ENCODE results near the gene TMEM151A.

The TMEM151A gene

GRCh38 chr11:66334605-66335442, 43.1 kb downstream of the TMEM151A start:
- POLR2A ChIA-PET, result interaction anchor here (0.6 kb wide), 1 partner anchor 46 kb away, joined by 3 read pairs; the partner anchor contains the start of gene YIF1A
- CTCF ChIA-PET, result interaction anchor here (0.5 to 7.3 kb wide), 8 partner anchors 10 to 1010 kb away, joined by 3 to 86 read pairs (median 5); partner anchors contain the start of gene BRMS1
- Histone ChIP-seq H3K9me3 (ENCODE audit: control extremely low read depth in 1 of 5, control insufficient read depth in 4 of 5, insufficient read depth in 2 of 5, low read depth in 1 of 5, low read length in 4 of 5) (no peaks in the 10 kb centered on the region), H3K36me3 (ENCODE audit: control insufficient read depth in 4 of 4, insufficient read depth in 4 of 4, low read length in 3 of 4) (peaks cover 2 to 27% (median 21%) of the 10 kb centered on the region in 4 experiments), H3K27me3 (replicated peaks in 2 of 5; ENCODE audit: control insufficient read depth in 4 of 5, insufficient read depth in 5 of 5, low read length in 4 of 5) (peaks cover 0 to 2% (median 0%) of the 10 kb centered on the region in 5 experiments), H3K4me3 (ENCODE audit: control insufficient read depth in 1 of 7, extremely low read depth in 1 of 7, insufficient read depth in 4 of 7, low read depth in 2 of 7, low read length in 6 of 7) (no peak overlapping the region), H3K4me1 (ENCODE audit: control extremely low read depth in 1 of 4, control insufficient read depth in 4 of 4, insufficient read depth in 4 of 4, low read length in 3 of 4) (peaks cover 0 to 22% (median 20%) of the 10 kb centered on the region in 4 experiments), H3K27ac (ENCODE audit: insufficient read depth in 1 of 2, low read depth in 1 of 2, low read length in 2 of 2, poor library complexity in 1 of 2, severe bottlenecking in 2 of 2) (no peak overlapping the region)
- no peak for DNase-seq
- WGBS (ENCODE audit: insufficient coverage), result 92% methylated on average over 36 of the region's 42 CpGs

GRCh38 chr11:66335531-66336233, 44.0 kb downstream of the TMEM151A start:
- Histone ChIP-seq H3K27ac (ENCODE audit: insufficient read depth in 1 of 2, low read depth in 1 of 2, low read length in 2 of 2, poor library complexity in 1 of 2, severe bottlenecking in 2 of 2) (no peak overlapping the region), H3K4me3 (ENCODE audit: control insufficient read depth in 1 of 7, extremely low read depth in 1 of 7, insufficient read depth in 4 of 7, low read depth in 2 of 7, low read length in 6 of 7) (peak overlapping the region in 6 of 7 experiments; percentile 8 to 74 (median 49)), H3K36me3 (ENCODE audit: control insufficient read depth in 4 of 4, insufficient read depth in 4 of 4, low read length in 3 of 4) (peaks cover 2 to 35% (median 28%) of the 10 kb centered on the region in 4 experiments), H3K4me1 (ENCODE audit: control extremely low read depth in 1 of 4, control insufficient read depth in 4 of 4, insufficient read depth in 4 of 4, low read length in 3 of 4) (peaks cover 0 to 22% (median 20%) of the 10 kb centered on the region in 4 experiments), H3K9me3 (ENCODE audit: control extremely low read depth in 1 of 5, control insufficient read depth in 4 of 5, insufficient read depth in 2 of 5, low read depth in 1 of 5, low read length in 4 of 5) (no peaks in the 10 kb centered on the region), H3K27me3 (replicated peaks in 2 of 5; ENCODE audit: control insufficient read depth in 4 of 5, insufficient read depth in 5 of 5, low read length in 4 of 5) (peaks cover 0 to 2% (median 0%) of the 10 kb centered on the region in 5 experiments)
- peak in 2 of 3 donors; percentile 18 to 42 for DNase-seq
- CTCF ChIA-PET, result interaction anchor here (0.9 to 7.3 kb wide), 6 partner anchors 10 to 118 kb away, joined by 3 to 86 read pairs (median 7); partner anchors contain the start of gene BRMS1
- WGBS (ENCODE audit: insufficient coverage), result 12% methylated on average over 31 of the region's 35 CpGs
- POLR2A ChIA-PET, result interaction anchor here (0.6 kb wide), 2 partner anchors 46 to 1693 kb away, joined by 3 read pairs; partner anchors contain the start of gene YIF1A

GRCh38 chr11:66336234-66337102, 44.8 kb downstream of the TMEM151A start, which contains the start of gene RIN1:
Gene RIN1 (minus strand): TSS chr11:66336434. CDS start chr11:66336402, 32 bp downstream.
- peaks cover 0 to 2% (median 0%) of the 10 kb centered on the region in 5 experiments for H3K27me3 ChIP-seq (replicated peaks in 2 of 5; ENCODE audit: control insufficient read depth in 4 of 5, insufficient read depth in 5 of 5, low read length in 4 of 5)
- WGBS (ENCODE audit: insufficient coverage), result 24% methylated on average over 22 of the region's 22 CpGs
- no peaks in the 10 kb centered on the region for H3K9me3 ChIP-seq (ENCODE audit: control extremely low read depth in 1 of 5, control insufficient read depth in 4 of 5, insufficient read depth in 2 of 5, low read depth in 1 of 5, low read length in 4 of 5)
- peaks cover 2 to 43% (median 35%) of the 10 kb centered on the region in 4 experiments for H3K36me3 ChIP-seq (ENCODE audit: control insufficient read depth in 4 of 4, insufficient read depth in 4 of 4, low read length in 3 of 4)
- H3K4me3 ChIP-seq (ENCODE audit: control insufficient read depth in 1 of 7, extremely low read depth in 1 of 7, insufficient read depth in 4 of 7, low read depth in 2 of 7, low read length in 6 of 7), result peak within 1 kb of the TSS in 6 of 7 experiments; percentile 8 to 74 (median 49)
- POLR2A ChIA-PET, result interaction anchor here (0.6 kb wide), 1 partner anchor 1692 kb away, joined by 3 read pairs; no protein-coding TSS in a partner anchor
- no peak within 1 kb of the TSS for H3K27ac ChIP-seq (ENCODE audit: insufficient read depth in 1 of 2, low read depth in 1 of 2, low read length in 2 of 2, poor library complexity in 1 of 2, severe bottlenecking in 2 of 2)
- peak; percentile 48 to 88 (median 84) for DNase-seq
- CTCF ChIA-PET, result interaction anchor here (0.9 to 7.3 kb wide), 5 partner anchors 9 to 119 kb away, joined by 3 to 86 read pairs (median 7); partner anchors contain the start of gene BRMS1
- H3K4me1 ChIP-seq (ENCODE audit: control extremely low read depth in 1 of 4, control insufficient read depth in 4 of 4, insufficient read depth in 4 of 4, low read length in 3 of 4), result peaks cover 0 to 22% (median 20%) of the 10 kb centered on the region in 4 experiments

- ChIA-PET POLR2A (interaction anchor here (1.1 kb wide), 1 partner anchor 174 kb away, joined by 3 read pairs; no protein-coding TSS in a partner anchor), CTCF (interaction anchor here (0.5 to 2.4 kb wide), 5 partner anchors 8 to 77 kb away, joined by 3 to 15 read pairs (median 5); partner anchors contain the start of gene BRMS1)
- peaks cover 6 to 52% (median 43%) of the 10 kb centered on the region in 4 experiments for H3K36me3 ChIP-seq (ENCODE audit: control insufficient read depth in 4 of 4, insufficient read depth in 4 of 4, low read length in 3 of 4)
- peaks cover 0 to 2% (median 0%) of the 10 kb centered on the region in 5 experiments for H3K27me3 ChIP-seq (replicated peaks in 2 of 5; ENCODE audit: control insufficient read depth in 4 of 5, insufficient read depth in 5 of 5, low read length in 4 of 5)
- peaks cover 0 to 22% (median 20%) of the 10 kb centered on the region in 4 experiments for H3K4me1 ChIP-seq (ENCODE audit: control extremely low read depth in 1 of 4, control insufficient read depth in 4 of 4, insufficient read depth in 4 of 4, low read length in 3 of 4)
- WGBS (ENCODE audit: insufficient coverage), result 90% methylated on average over 13 of the region's 18 CpGs
- H3K9me3 ChIP-seq (ENCODE audit: control extremely low read depth in 1 of 5, control insufficient read depth in 4 of 5, insufficient read depth in 2 of 5, low read depth in 1 of 5, low read length in 4 of 5), result no peaks in the 10 kb centered on the region
- no peak for DNase-seq
- no peak overlapping the region for H3K27ac ChIP-seq (ENCODE audit: insufficient read depth in 1 of 2, low read depth in 1 of 2, low read length in 2 of 2, poor library complexity in 1 of 2, severe bottlenecking in 2 of 2)
- H3K4me3 ChIP-seq (ENCODE audit: control insufficient read depth in 1 of 7, extremely low read depth in 1 of 7, insufficient read depth in 4 of 7, low read depth in 2 of 7, low read length in 6 of 7), result no peak overlapping the region
These were observed 45.6 kb downstream of the TMEM151A start for GRCh38 chr11:66337103-66337899.

- WGBS (ENCODE audit: insufficient coverage), result 94% methylated on average over 16 of the region's 17 CpGs
- Histone ChIP-seq H3K9me3 (ENCODE audit: control extremely low read depth in 1 of 5, control insufficient read depth in 4 of 5, insufficient read depth in 2 of 5, low read depth in 1 of 5, low read length in 4 of 5) (no peaks in the 10 kb centered on the region), H3K4me1 (ENCODE audit: control extremely low read depth in 1 of 4, control insufficient read depth in 4 of 4, insufficient read depth in 4 of 4, low read length in 3 of 4) (peaks cover 0 to 22% (median 20%) of the 10 kb centered on the region in 4 experiments), H3K27me3 (replicated peaks in 2 of 5; ENCODE audit: control insufficient read depth in 4 of 5, insufficient read depth in 5 of 5, low read length in 4 of 5) (peaks cover 0 to 2% (median 0%) of the 10 kb centered on the region in 5 experiments), H3K36me3 (ENCODE audit: control insufficient read depth in 4 of 4, insufficient read depth in 4 of 4, low read length in 3 of 4) (peaks cover 6 to 56% (median 45%) of the 10 kb centered on the region in 4 experiments), H3K27ac (ENCODE audit: insufficient read depth in 1 of 2, low read depth in 1 of 2, low read length in 2 of 2, poor library complexity in 1 of 2, severe bottlenecking in 2 of 2) (no peak overlapping the region), H3K4me3 (ENCODE audit: control insufficient read depth in 1 of 7, extremely low read depth in 1 of 7, insufficient read depth in 4 of 7, low read depth in 2 of 7, low read length in 6 of 7) (no peak overlapping the region)
- DNase-seq, result no peak
- ChIA-PET POLR2A (interaction anchor here (1.1 kb wide), 1 partner anchor 175 kb away, joined by 3 read pairs; no protein-coding TSS in a partner anchor), CTCF (interaction anchor here (0.5 to 7.5 kb wide), 6 partner anchors 8 to 78 kb away, joined by 3 to 52 read pairs (median 4); no protein-coding TSS in a partner anchor)
These were observed 46.8 kb downstream of the TMEM151A start for GRCh38 chr11:66338276-66339161.
